ENCODE measurements around the gene FLNA.
"Not testable (repeated sequence)": the region's sequence is repeated elsewhere in the genome, so short reads cannot be mapped to it uniquely, and the experiment has no call there.

FLNA gene

DNA sequence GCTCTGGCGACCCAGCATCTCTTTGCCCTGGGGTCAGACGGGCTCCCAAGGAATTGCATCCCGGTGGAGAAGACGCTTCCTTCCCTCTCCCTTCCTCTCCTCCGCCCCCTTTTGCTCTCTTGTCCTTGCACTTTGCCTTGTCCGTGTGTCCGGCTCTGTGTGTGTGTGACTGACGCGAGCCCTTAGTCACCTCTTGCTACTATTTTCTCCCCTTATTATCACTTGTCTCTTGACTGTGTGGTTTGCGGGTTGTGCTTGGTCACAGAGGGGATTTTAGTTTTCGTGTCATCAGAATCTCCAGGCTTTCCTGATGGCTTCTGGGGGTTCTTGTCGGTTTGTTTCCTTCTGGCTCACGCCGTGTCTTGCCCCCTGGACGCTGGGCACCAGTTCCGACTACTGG, 31.4 kb downstream of the FLNA start:
- DNase-seq (ENCODE audit: low spot score): not testable (repeated sequence)

DNA sequence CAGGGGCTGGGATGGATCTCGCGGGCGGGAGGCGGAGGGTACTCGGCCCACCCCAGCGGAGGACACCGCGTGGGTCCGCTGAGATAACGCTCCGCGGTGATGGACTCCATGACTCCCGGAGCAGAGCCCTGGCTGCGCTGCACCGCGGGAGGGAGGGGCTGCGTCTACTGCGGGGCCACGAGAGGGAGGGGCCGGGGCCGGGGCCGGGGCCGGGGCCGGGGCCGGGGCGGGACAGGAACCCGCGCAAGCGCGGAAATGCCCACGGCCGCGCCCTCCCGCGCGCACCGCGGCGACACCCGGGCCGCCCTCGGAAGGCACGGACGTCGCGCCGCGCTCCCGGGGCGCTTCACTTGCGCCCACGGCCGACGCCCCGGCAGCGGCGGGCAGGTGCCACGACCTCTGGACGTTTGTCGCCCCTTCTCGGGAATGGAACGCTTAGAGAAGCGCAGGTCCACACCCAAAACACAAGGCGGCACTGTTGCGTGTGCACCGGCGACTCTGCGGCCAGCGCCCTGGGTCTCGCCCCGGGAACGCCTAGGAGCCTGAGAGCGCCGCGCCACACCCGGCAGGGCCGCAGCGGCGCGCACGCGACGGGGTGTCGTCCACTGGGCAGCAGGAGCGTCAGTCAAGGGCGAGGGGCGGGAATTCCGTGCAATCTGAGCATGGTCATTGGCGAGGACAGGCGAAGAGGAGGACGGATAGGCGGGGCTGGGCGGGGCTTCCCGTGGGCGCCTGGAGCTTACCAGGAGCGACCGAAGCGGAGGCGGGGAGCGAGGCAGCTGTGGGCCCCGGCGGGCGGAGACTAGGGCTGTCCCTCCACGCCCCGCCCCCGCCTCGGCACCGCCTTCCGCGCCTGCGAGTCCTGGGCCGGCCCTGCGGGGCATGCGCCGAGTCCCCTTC, 32.8 kb downstream of the FLNA start:
- not testable (repeated sequence) for DNase-seq (ENCODE audit: low spot score)

DNA sequence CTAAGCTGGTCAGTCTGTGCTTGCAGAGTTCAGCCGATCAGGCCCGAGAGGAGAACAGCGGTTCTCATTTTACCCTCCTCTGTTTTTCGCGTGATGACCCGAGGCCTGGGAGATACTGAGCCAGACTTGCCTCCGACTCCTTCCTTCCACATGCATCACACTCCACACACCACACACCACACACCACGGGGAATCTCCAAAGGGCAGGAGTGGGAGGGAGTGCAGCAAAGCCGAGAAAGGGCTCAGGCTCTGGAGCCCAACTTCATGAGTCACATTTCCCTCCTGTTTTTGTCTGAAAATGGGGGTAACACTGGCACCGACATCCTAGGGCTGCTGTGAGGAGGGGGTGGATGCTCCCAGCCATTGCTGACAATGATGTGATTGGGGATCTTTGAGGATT, 39.9 kb downstream of the FLNA start:
- DNase-seq (ENCODE audit: low spot score): no peak

DNA sequence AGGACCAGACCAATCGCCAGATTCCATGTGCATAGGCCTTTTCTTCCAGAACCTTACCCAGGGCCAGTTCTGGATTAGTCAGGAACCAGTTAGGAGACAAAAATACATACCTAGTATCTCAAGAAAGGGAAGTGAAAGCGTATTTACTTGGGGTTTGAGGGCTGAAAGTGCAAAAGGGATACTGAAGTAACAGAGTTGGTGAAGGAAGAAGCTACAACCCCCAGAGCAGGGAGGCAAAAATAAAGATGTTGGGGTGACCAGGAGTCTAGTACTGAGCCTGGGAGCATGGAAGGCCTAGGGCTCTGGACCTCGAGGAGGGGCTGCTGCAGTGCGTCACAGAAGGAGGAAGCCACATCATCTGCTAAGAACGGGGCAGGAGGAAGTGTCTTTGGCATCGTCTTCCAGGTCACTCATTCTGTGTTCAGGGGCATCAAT, 40.6 kb downstream of the FLNA start:
- no peak for DNase-seq (ENCODE audit: low spot score)

DNA sequence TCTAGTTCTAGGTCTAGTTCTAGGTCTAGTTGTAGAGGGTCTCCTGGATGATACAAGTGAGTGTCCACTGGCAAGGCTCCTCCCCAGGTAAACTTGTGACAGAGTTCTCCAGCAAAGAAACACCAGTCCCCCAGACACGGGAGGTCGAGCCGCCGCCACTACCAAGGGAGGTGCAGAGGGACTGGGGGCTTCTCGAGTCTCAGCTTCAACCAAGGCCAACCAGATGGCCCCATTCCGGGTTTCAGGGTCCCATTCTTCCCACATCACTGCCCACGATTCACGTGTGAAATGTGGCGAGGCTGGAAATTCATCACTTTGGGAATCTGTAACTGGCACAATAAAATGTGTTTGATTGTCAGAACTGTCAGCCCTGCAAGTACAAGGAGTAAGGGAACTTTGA, 41.3 kb downstream of the FLNA start:
- DNase-seq (ENCODE audit: low spot score): no peak

DNA sequence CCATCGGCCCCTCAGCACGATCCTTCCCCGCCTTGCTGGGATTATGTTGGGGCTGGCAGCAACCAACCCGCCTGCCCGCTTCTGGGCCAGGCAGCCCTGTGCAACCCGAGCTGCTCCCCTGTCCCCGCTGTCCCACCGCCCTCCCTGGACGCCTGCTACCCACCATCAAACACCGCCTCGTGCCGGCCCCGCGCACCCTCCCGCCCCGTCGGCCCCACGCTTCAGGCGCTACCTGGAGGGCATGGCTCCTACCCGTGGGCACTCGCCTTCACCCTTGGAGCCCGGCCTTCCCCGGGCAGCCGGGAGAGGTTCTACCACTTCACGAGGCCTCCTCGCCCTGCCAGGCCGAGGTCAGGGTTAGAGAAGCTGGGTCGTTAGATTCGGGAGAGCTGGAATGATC, 41.9 kb downstream of the FLNA start:
- DNase-seq (ENCODE audit: low spot score): no peak

DNA sequence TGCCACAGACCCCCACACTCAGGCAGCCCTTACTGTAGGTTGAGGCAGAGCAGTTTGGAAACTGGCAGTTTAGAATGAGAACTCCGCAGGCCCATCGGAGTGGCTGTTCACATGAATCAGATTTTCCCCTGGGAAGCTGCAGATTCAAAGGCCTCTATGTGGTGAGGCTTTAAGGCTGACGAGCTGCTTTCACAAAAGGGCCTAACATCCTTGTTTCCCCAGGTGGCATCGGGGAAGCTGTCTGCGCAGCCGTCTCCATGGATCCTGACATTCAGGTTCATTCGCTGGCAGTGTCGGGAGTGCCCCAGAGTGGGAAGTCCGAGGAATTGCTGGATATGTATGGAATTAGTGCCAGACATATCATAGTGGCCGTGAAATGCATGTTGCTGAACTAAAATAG, 45.1 kb downstream of the FLNA start:
- no peak for DNase-seq (ENCODE audit: low spot score)

DNA sequence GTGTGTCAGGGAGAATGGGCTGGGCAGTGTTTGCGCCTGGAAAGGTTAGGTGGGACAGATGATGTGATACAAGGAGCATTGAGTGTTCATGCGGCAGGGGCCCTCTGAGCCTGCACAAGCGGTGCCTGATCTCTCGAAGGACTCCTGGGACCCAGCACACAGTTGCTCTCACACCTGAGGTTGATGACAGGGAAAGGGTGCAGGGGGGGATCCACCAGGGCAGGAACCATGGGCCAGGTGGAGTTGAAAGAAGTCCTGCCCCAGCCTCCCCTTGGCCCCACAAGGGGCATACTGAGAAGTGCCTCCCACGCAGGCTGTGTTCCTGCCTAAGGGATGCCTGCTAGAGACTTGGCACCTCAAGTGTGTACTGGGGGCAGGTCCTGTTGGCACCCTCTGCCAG, 45.8 kb downstream of the FLNA start:
- DNase-seq (ENCODE audit: low spot score): no peak

DNA sequence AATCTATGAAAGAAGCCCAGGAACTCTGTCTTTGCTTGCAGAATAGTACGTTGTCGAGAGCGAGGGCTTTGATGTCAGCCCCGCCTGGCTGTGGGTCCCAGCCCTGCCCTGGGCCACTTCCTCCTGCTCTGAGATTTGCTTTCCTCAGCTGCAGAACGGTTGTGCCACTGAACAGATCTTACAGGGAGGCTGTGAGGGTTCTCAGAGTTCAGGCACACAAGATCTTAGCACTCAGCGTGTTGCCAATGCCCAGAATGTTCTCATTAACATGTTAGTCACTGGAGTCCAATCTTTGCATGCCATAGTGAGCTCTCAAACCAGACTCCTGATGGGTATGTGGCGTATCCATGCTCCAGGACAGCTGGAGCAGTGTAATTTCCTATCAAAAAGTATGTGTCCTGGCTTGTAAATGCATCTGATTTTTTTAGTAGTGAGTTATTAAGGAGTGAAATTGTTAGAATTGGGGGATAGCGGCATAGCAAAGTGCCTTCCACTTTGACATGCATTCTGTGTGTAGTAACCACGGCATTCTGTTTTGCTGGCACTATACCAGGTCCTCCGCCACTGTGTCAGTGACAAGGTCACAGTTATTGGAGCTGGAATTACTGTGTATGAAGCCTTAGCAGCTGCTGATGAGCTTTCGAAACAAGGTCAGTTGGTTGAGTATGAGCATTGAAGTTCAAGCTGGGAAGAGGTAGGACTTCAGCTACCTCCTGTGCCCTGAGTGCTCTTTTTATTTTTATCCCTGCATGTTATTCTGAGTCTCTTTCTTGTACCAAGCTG, 47.2 kb downstream of the FLNA start:
- no peak for DNase-seq (ENCODE audit: low spot score)

DNA sequence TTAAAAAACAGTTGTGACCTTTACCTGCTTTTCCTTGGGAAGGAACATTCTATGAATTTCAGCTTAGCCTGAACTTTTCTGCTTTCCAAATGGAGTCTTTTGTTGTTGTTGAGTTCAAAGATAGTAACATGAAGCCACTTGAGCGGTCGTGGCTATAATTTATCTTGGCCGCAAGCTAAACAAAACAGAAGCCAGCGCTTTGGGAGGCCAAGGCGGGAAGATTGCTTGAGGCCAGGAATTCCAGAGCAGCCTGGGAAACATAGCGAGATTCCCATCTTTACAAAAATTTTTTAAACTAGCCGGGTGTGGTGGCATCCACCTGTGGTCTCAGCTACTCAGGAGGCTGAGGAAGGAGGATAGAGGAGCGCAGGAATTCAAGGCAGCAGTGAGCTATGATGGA, 48.9 kb downstream of the FLNA start:
- no peak for DNase-seq (ENCODE audit: low spot score)

DNA sequence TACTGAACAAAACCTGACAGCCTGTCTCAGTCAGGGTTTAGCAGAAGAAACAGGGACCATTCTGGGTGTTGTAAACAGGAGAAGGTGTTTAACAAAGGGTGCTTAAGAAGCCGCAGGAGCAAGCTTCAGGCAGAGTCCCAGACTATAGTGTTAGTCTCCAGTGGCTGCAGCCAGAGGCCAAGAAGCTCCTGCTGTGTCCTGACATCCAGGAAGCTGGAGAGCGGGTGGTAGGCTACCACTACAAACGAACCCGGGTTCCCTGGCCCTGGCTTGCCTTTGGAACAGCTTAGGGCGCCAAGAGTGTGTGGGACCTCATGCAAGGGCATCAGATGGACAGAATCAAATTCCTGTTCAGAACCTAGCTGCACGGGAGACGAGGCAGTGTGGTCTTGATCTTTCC, 50.9 kb downstream of the FLNA start:
- DNase-seq (ENCODE audit: low spot score): no peak

DNA sequence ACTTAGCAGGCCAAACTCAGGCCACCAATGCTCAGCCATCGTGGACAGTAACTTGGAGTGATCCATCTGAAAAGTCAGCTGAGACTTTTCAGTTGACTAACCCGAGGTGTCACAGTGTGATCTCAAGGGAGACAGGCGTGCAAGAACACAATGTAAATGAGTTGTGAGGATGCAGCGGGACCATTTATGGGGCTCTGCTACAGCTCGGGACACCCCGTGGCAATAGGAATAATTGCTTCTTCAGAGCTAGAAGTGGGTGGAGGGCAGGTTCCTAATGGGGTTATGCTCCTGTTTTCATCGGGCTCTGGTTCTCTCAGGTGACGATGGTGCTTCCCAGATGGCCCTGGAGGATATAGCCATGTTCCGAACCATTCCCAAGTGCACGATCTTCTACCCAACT, 51.5 kb downstream of the FLNA start:
- no peak for DNase-seq (ENCODE audit: low spot score)

DNA sequence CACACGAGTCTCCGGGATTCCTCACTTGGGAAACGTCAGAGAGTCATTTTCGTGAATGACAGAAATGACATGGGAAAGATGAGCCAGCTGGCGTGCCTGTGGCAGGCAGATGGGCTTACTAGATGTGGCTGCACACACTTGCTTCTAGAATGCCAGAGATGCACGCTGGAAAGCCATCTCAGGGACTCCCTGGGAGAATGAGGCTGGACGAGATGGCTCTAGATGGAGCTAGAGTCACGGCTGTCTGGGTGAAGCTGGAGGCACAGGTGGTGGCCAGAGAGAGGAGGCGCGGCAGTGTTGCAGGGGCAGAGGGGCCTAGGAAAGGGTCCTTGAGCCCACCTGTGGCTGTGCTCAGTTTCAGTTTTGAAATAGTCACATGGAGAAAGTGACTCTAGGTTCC, 52.8 kb downstream of the FLNA start:
- DNase-seq (ENCODE audit: low spot score): no peak

DNA sequence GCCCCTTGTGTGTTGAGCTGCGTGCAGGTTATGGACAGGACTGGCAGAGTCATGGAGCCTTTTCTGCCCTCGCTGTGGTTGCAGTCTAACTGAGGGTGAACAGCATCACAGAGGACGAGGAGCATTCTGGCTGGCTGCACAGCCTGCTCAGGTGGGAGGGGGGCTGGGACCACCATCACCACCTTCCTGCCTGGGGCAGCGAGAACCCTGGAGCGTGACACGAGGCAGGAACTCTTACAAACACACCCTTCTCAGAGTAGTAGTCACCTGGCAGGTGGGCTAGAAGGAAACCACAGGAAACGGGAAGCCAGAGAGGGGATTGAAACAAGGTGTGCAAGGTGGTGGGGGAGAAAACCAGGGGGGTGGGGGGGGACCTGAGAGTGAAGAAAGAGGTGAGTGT, 53.3 kb downstream of the FLNA start:
- no peak for DNase-seq (ENCODE audit: low spot score)

DNA sequence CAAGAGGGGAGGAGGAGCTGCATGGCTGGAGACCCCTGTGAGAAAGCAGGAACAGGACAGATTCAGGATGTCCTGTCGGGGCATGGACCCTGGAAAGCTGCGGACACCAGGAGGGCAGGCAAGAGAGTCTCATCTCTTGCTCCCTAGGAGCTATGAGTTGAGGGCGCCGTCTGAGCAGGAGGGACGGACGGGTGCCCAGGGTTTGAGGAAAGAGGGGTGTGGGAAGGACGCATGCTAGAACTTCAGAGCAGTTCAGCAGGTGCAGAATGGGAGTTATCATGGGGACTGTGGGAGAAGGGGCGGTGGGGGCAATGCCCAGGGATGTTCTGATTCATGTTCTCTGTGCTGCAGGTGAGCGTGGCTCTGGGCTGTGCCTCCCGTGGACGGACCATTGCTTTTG, 54.0 kb downstream of the FLNA start:
- no peak for DNase-seq (ENCODE audit: low spot score)

DNA sequence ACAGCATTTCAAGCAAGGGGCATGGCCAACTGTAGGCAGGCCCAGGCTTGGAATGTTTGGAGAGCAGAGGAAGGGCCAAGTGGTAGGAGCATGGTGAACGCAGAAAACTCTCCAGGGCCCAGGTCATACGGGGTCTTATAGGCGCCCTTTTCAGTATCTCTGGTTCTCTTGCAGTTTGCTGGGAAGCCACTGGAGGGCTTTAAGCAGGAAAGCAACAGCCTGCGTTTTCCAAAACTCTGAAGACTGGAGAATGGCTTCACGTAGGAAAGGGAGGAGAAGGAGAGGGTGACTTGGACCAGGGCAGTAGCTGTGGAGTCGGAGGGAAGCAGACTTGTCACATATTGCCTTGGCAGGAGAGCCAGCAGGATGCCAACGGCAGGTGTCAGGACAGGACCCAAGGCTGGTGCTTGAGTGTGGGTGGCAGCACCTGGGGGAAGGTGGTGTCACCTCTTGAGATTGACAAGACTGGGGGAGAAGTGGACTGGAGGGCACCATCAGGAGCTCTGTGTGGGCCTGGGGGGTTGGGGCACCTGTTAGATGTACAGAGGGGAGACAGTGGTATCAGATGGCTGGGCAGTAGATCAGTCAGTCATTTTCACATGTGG, 56.9 kb downstream of the FLNA start:
- no peak for DNase-seq (ENCODE audit: low spot score)

DNA sequence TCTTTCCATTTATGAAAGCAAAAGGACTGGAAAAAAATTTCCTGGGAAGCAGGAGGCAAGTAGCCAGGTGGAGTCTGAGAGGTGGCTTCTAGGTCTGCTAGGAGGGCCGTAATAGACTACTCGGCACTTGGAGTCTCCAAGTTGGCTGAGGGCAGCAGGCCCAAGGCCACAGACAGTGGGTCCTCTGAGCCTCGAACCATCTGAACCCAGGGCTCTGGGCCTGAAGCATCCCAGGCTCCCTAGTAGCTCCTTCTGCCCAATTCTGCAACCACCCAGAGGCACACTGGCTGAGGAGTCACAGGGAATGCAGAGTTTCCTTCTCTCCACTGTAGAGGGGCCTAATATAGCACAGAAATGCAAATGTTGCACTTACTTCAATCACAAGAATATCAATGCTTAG, 59.0 kb downstream of the FLNA start:
- no peak for DNase-seq (ENCODE audit: low spot score)

DNA sequence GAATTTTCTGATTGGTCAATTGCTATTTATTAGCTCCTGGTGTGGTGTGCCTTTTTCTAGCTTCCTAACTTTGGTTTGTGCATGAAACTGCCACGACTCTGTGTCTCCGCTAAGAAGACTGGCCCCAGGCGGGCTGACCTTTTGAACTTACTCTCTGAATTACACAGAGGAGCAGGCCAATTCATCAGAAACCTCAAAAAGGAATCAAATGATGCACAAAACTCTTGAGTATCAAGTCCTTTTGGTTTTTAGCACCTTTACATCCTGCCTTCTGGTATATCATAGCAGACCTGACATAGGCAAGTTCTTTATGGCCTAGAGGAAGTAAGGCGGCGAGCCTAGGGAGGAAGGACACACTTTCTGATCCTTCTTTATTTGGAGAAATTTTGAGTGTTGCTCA, 61.3 kb downstream of the FLNA start:
- DNase-seq (ENCODE audit: low spot score): no peak

DNA sequence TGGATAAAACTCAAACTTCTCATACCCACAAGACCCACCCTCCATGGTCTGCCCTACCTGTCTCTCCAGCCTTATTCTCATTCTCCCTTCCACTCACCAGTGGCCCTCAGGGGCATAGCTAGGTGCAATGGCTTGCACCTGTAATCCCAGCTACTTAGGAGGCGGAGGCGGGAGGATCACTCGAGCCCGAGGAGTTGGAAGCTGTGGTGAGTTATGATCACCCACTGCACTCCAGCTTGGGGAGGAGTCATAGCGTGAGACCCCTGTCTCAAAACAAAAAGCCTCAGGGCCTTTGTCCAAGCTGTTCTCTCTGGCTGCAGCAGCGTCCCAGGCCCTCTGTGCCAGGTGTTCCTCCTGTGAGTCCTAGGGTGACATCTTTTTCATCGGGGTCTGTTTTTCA, 62.3 kb downstream of the FLNA start:
- no peak for DNase-seq (ENCODE audit: low spot score)

DNA sequence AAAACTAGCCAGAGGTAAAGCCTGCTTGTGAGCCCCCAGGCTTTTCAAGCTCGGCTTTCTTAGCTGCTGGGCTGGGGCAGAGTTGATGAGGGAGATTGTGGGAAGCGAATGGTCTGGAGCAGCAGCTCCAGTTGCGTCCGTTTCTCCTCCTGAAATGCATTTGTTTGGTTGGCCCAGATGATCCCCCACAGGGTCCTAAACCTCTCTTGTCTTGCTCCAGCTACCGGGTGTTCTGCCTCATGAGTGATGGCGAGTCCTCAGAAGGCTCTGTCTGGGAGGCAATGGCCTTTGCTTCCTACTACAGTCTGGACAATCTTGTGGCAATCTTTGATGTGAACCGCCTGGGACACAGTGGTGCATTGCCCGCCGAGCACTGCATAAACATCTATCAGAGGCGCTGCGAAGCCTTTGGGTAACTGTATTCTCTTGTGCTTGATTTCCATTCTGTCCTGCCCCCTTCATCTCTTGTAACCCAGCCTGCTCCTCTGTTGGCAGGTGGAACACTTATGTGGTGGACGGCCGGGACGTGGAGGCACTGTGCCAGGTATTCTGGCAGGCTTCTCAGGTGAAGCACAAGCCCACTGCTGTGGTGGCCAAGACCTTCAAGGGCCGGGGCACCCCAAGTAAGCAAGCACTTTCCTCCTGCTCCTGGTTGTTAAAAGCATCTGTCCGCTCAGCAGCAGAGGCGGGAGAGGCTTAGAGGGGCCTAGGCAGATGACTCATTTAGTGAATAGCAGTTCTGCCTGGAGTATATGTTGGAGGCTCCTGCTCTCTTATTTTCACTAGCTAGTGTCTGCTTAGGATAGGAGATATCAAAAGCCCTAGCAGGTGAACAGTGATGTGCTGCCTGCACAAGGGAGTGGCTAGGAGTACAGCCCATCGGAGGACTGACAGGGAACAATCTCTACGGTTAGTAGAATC, 63.6 kb downstream of the FLNA start:
- no peak for DNase-seq (ENCODE audit: low spot score)

DNA sequence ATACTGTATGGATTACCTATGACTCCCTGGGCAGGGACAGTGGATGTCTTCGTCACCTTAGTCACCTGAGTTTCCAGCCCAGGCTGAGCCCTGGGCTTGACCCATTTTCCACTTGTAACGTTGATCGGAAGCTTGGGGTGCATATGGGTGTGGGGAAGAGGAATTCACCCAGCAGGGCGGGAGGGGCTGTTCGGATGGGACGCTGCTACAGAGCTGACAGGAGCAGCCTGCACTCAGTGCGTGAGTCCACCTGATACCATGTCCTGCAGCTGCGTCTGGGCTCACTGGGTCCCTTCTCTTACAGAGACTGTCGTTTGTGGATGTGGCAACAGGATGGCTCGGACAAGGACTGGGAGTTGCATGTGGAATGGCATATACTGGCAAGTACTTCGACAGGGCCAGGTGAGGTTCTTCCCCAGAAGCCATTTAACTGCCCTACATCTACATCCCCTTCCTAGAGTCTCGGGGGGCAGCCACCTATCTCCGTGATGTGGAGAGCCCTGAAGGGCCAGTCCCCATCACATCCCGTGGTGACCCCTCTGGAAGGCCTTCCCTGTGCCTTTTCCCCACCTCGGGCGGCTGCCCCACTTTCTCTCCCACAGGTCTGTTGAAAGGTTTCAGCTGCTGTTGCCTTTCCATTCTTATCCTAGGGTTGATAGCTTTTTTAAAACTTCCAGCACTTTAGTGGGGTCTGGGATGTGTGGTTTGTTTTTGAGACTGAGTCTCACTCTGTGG, 65.2 kb downstream of the FLNA start:
- DNase-seq (ENCODE audit: low spot score): no peak

All from ecto neural progenitor cell (in vitro differentiated cells).